WTC11 (cell line): ENCODE data around the gene VASN. TPM values are rescaled to one million over a fixed set of nuclear protein-coding genes. Genes with fewer than 3 reads are reported as not detected.

Experiments used
- ATAC-seq: fragments of 200-7000 bp; cut with Tn5 transposase; 2 replicates; pipeline ENCODE4 v1.10.0; 2021; ENCODE audit warnings: mild to moderate bottlenecking, moderate library complexity
- CTCF ChIA-PET: fragments of 300-600 bp; sonication (Branson Sonifier 250); formaldehyde crosslinking; loops from one replicate; lab custom pipeline; 2021; ENCODE audit warnings: antibody characterized with exemption; lab: Charles Lee
- POLR2A ChIA-PET: fragments of 350-600 bp; sonication (Branson Sonifier 250); formaldehyde crosslinking; loops from one replicate; lab custom pipeline; 2021; ENCODE audit warnings: antibody characterized with exemption; lab: Charles Lee
- DNase-seq: peaks from one replicate; pipeline ENCODE4 v3.0.0; 2021; ENCODE audit warnings: low spot score
- H3K27ac Mint-ChIP-seq: 2 replicates; pipeline ENCODE4 v1.8.0; 2021; ENCODE audit warnings: mixed read lengths
- H3K27me3 Mint-ChIP-seq: 2 replicates; pipeline ENCODE4 v1.8.0; 2021; ENCODE audit warnings: low read depth, mild to moderate bottlenecking, moderate library complexity, mixed read lengths
- H3K36me3 Mint-ChIP-seq: 2 replicates; pipeline ENCODE4 v1.8.0; 2021; ENCODE audit warnings: mixed read lengths
- H3K4me1 Mint-ChIP-seq: 2 replicates; pipeline ENCODE4 v1.8.0; 2022; ENCODE audit warnings: mixed read lengths
- H3K4me3 Mint-ChIP-seq: 2 replicates; pipeline ENCODE4 v1.8.0; 2021; ENCODE audit warnings: mild to moderate bottlenecking, moderate library complexity, mixed read lengths
- H3K9me3 Mint-ChIP-seq: 2 replicates; pipeline ENCODE4 v1.8.0; 2021; ENCODE audit warnings: mixed read lengths
- EMX1 ChIP-seq: fragments of 250-450 bp; sonication (Bioruptor Pico); IDR thresholded peaks from 2 replicates; pipeline ENCODE4 v1.8.0; 2021; ENCODE audit warnings: mild to moderate bottlenecking
- ETV6 ChIP-seq: sonication (generic); formaldehyde crosslinking; IDR thresholded peaks from 2 replicates; pipeline ENCODE4 v1.8.1; 2022; ENCODE audit warnings: mild to moderate bottlenecking, missing genetic modification reagents
- GABPB1 ChIP-seq: sonication (generic); formaldehyde crosslinking; IDR thresholded peaks from 2 replicates; pipeline ENCODE4 v1.8.1; 2023; ENCODE audit warnings: mild to moderate bottlenecking, missing genetic modification reagents
- KAT7 ChIP-seq: sonication (generic); formaldehyde crosslinking; IDR thresholded peaks from 2 replicates; pipeline ENCODE4 v1.8.1; 2023; ENCODE audit warnings: missing genetic modification reagents, mild to moderate bottlenecking, borderline replicate concordance
- MYBL2 ChIP-seq: sonication (generic); formaldehyde crosslinking; IDR thresholded peaks from 2 replicates; pipeline ENCODE4 v1.8.1; 2023; ENCODE audit warnings: mild to moderate bottlenecking, moderate library complexity, missing genetic modification reagents
- NFYB ChIP-seq: sonication (generic); formaldehyde crosslinking; conservative IDR thresholded peaks from 2 replicates; pipeline ENCODE4 v1.8.0; 2022; ENCODE audit warnings: low read depth, missing genetic modification reagents
- NR2C2 ChIP-seq: sonication (generic); formaldehyde crosslinking; IDR thresholded peaks from 2 replicates; pipeline ENCODE4 v1.8.0; 2022; ENCODE audit warnings: mild to moderate bottlenecking, missing genetic modification reagents
- SMAD3 ChIP-seq: sonication (generic); formaldehyde crosslinking; IDR thresholded peaks from 2 replicates; pipeline ENCODE4 v1.8.0; 2022; ENCODE audit warnings: missing genetic modification reagents, mild to moderate bottlenecking, borderline replicate concordance
- SMAD4 ChIP-seq: sonication (generic); formaldehyde crosslinking; IDR thresholded peaks from 2 replicates; pipeline ENCODE4 v1.8.0; 2022; ENCODE audit warnings: mild to moderate bottlenecking, missing genetic modification reagents
- TCF7 ChIP-seq: sonication (generic); formaldehyde crosslinking; IDR thresholded peaks from 2 replicates; pipeline ENCODE4 v1.8.0; 2022; ENCODE audit warnings: mild to moderate bottlenecking, low read depth, missing genetic modification reagents, moderate library complexity
- TEAD1 ChIP-seq: sonication (generic); formaldehyde crosslinking; IDR thresholded peaks from 2 replicates; pipeline ENCODE4 v1.8.0; 2022; ENCODE audit warnings: mild to moderate bottlenecking, missing genetic modification reagents
- TEAD4 ChIP-seq: sonication (generic); formaldehyde crosslinking; IDR thresholded peaks from 2 replicates; pipeline ENCODE4 v1.8.0; 2022; ENCODE audit warnings: mild to moderate bottlenecking, missing genetic modification reagents
- ZNF232 ChIP-seq: sonication (generic); formaldehyde crosslinking; IDR thresholded peaks from 2 replicates; pipeline ENCODE4 v1.8.0; 2022; ENCODE audit warnings: mild to moderate bottlenecking, missing genetic modification reagents
- total RNA-seq: library from RNA; stranded (reverse); gene quantifications from 3 replicates; pipeline ENCODE4 v1.2.3, GENCODE V29; 2021
- TF ChIP-seq, protein P1 (sequence below): fragments of 250-450 bp; sonication (Bioruptor Pico); IDR thresholded peaks from 2 replicates; pipeline ENCODE4 v1.9.0; 2021; ENCODE audit warnings: mild to moderate bottlenecking, borderline replicate concordance
- TF ChIP-seq, protein P2 (sequence below): fragments of 250-450 bp; sonication (Bioruptor Pico); IDR thresholded peaks from 2 replicates; pipeline ENCODE4 v1.9.0; 2021; ENCODE audit warnings: mild to moderate bottlenecking
- TF ChIP-seq, protein P3 (sequence below): sonication (generic); formaldehyde crosslinking; IDR thresholded peaks from 2 replicates; pipeline ENCODE4 v1.8.1; 2022; ENCODE audit warnings: missing genetic modification reagents, borderline replicate concordance
- TF ChIP-seq, protein P4 (sequence below): sonication (generic); formaldehyde crosslinking; IDR thresholded peaks from 2 replicates; pipeline ENCODE4 v1.8.1; 2022; ENCODE audit warnings: mild to moderate bottlenecking, missing genetic modification reagents, moderate library complexity, borderline replicate concordance

VASN gene
- total RNA-seq, 1 experiment from 2014 or later = 8.0 TPM

DNA sequence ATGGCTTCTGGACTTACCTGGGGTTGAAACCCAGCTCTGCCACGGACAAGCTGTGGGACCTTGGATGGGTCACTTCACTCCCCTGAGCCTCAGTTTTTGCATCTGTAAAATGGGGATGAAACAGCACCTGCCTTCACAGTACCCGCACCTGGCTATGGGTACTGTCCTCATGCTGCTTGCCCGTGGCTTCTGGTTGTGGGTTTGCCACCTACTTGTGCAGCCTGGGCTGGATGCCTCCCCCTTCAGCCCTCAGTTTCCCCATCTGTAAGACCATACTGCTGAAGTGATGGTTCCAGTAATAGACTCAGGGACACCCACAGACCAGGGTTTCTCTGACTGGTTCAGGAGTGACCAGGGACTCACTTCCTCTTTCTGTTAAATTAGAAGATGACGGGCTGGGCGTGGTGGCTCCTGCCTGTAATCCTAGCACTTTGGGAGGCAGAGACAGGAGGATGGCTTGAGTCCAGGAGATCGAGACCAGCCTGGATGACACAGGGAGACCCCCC, 46.3 kb upstream of the VASN start:
- Mint-ChIP-seq H3K27me3 (no peaks in the 10 kb centered on the region), H3K4me1 (peaks cover 28% of the 10 kb centered on the region)
- ATAC-seq = no peak
- no peak for TF ChIP-seq NFYB (CRISPR knock-in tag)
- no peak for TF ChIP-seq SMAD4
- TF ChIP-seq, protein P1, sequence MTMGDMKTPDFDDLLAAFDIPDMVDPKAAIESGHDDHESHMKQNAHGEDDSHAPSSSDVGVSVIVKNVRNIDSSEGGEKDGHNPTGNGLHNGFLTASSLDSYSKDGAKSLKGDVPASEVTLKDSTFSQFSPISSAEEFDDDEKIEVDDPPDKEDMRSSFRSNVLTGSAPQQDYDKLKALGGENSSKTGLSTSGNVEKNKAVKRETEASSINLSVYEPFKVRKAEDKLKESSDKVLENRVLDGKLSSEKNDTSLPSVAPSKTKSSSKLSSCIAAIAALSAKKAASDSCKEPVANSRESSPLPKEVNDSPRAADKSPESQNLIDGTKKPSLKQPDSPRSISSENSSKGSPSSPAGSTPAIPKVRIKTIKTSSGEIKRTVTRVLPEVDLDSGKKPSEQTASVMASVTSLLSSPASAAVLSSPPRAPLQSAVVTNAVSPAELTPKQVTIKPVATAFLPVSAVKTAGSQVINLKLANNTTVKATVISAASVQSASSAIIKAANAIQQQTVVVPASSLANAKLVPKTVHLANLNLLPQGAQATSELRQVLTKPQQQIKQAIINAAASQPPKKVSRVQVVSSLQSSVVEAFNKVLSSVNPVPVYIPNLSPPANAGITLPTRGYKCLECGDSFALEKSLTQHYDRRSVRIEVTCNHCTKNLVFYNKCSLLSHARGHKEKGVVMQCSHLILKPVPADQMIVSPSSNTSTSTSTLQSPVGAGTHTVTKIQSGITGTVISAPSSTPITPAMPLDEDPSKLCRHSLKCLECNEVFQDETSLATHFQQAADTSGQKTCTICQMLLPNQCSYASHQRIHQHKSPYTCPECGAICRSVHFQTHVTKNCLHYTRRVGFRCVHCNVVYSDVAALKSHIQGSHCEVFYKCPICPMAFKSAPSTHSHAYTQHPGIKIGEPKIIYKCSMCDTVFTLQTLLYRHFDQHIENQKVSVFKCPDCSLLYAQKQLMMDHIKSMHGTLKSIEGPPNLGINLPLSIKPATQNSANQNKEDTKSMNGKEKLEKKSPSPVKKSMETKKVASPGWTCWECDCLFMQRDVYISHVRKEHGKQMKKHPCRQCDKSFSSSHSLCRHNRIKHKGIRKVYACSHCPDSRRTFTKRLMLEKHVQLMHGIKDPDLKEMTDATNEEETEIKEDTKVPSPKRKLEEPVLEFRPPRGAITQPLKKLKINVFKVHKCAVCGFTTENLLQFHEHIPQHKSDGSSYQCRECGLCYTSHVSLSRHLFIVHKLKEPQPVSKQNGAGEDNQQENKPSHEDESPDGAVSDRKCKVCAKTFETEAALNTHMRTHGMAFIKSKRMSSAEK (CRISPR knock-in tag) = no peak
- no peak for TF ChIP-seq TEAD4
- TF ChIP-seq, protein P2, sequence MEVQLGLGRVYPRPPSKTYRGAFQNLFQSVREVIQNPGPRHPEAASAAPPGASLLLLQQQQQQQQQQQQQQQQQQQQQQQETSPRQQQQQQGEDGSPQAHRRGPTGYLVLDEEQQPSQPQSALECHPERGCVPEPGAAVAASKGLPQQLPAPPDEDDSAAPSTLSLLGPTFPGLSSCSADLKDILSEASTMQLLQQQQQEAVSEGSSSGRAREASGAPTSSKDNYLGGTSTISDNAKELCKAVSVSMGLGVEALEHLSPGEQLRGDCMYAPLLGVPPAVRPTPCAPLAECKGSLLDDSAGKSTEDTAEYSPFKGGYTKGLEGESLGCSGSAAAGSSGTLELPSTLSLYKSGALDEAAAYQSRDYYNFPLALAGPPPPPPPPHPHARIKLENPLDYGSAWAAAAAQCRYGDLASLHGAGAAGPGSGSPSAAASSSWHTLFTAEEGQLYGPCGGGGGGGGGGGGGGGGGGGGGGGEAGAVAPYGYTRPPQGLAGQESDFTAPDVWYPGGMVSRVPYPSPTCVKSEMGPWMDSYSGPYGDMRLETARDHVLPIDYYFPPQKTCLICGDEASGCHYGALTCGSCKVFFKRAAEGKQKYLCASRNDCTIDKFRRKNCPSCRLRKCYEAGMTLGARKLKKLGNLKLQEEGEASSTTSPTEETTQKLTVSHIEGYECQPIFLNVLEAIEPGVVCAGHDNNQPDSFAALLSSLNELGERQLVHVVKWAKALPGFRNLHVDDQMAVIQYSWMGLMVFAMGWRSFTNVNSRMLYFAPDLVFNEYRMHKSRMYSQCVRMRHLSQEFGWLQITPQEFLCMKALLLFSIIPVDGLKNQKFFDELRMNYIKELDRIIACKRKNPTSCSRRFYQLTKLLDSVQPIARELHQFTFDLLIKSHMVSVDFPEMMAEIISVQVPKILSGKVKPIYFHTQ = no peak
- TF ChIP-seq, protein P3, sequence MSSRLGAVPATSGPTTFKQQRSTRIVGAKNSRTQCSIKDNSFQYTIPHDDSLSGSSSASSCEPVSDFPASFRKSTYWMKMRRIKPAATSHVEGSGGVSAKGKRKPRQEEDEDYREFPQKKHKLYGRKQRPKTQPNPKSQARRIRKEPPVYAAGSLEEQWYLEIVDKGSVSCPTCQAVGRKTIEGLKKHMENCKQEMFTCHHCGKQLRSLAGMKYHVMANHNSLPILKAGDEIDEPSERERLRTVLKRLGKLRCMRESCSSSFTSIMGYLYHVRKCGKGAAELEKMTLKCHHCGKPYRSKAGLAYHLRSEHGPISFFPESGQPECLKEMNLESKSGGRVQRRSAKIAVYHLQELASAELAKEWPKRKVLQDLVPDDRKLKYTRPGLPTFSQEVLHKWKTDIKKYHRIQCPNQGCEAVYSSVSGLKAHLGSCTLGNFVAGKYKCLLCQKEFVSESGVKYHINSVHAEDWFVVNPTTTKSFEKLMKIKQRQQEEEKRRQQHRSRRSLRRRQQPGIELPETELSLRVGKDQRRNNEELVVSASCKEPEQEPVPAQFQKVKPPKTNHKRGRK (CRISPR knock-in tag) = no peak
- no peak for TF ChIP-seq SMAD3 (CRISPR knock-in tag)
- no peak for TF ChIP-seq KAT7 (CRISPR knock-in tag)
- TF ChIP-seq MYBL2 = no peak
- TF ChIP-seq, protein P4, sequence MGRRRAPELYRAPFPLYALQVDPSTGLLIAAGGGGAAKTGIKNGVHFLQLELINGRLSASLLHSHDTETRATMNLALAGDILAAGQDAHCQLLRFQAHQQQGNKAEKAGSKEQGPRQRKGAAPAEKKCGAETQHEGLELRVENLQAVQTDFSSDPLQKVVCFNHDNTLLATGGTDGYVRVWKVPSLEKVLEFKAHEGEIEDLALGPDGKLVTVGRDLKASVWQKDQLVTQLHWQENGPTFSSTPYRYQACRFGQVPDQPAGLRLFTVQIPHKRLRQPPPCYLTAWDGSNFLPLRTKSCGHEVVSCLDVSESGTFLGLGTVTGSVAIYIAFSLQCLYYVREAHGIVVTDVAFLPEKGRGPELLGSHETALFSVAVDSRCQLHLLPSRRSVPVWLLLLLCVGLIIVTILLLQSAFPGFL (CRISPR knock-in tag) = no peak
- TF ChIP-seq, all 79 proteins: peak for 0
- Mint-ChIP-seq H3K27ac (peak overlapping the region; percentile 32; the same call in 1 of the 2 replicates), H3K4me3 (no peak overlapping the region), H3K9me3 (no peaks in the 10 kb centered on the region), H3K36me3 (no peaks in the 10 kb centered on the region)
- no peak for DNase-seq
- CTCF ChIA-PET = interaction anchor here (1.0 to 9.3 kb wide), 10 partner anchors 9 to 78 kb away, joined by 3 to 185 read pairs (median 42); partner anchors contain the start of genes GLIS2, PAM16 and TFAP4
- POLR2A ChIA-PET = no interaction called here

DNA sequence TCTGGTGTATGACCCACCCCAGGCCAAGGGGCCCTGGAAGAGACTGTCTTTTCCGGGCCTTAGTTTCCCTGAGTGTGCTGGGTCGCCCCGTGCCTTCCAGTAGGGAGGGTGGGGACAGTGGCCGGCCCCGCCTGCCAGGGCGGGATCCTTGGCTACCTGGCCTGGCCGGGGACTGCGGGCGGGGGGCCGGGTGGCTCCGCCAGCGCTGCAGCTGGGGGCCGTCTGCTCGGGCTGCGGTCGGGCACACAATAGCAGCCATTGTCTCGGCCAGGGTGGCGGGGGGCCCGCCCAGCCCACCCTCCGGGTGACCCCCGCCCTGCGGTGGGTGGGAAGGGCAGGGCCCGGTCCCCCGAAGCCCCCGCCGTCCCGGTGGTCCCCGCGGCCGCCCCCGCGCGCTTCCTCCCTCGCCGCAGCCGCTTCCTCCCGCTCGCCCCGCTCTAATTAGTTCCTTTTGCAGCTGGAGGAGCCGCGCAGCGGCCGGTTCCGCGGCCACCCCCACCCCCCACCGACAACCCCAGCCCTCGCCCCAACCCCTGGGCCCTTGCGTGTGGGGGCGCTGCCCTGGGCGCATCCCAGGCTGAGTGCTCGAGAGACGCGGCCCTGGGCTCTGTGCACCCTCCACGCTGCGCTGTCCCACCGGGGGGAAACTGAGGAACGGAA, 44.1 kb upstream of the VASN start:
- Mint-ChIP-seq H3K4me3 (peak overlapping the region; percentile 57), H3K27ac (no peak overlapping the region), H3K36me3 (no peaks in the 10 kb centered on the region), H3K9me3 (no peaks in the 10 kb centered on the region), H3K4me1 (peaks cover 28% of the 10 kb centered on the region), H3K27me3 (no peaks in the 10 kb centered on the region)
- TF ChIP-seq NR2C2 (CRISPR knock-in tag) (no peak), ZNF232 (CRISPR knock-in tag) (no peak), GABPB1 (CRISPR knock-in tag) (no peak), TCF7 (CRISPR knock-in tag) (no peak), ETV6 (CRISPR knock-in tag) (no peak), EMX1 (no peak), TEAD1 (no peak)
- DNase-seq (no peak), ATAC-seq (peak; percentile 3)
- POLR2A ChIA-PET = interaction anchor here (0.8 to 2.6 kb wide), 8 partner anchors 11 to 73 kb away, joined by 3 to 14 read pairs (median 6); partner anchors contain the start of genes GLIS2 and TFAP4
- CTCF ChIA-PET = interaction anchor here (0.6 to 9.3 kb wide), 26 partner anchors 10 to 345 kb away, joined by 3 to 185 read pairs (median 7); partner anchors contain the start of genes GLIS2, PAM16 and TFAP4
